T-helper 2 cell (primary cell): ENCODE measurements around the gene BEND5.

Experiments used
- DNase-seq, 5 experiments: peaks; one replicate each; pipeline versions ENCODE4 v3.0.0 to v3.0.0-alpha.2; 2012 to 2022

BEND5 gene

GRCh38 chr1:48718116-48718630 lies 58.5 kb downstream of the BEND5 start:
- DNase-seq, result no peak

GRCh38 chr1:48717082-48717481 lies 59.6 kb downstream of the BEND5 start:
- no peak for DNase-seq

- DNase-seq, result no peak
Observed at GRCh38 chr1:48715921-48716320, 60.8 kb downstream of the BEND5 start.

- no peak for DNase-seq
Observed at GRCh38 chr1:48710915-48711314, 65.8 kb downstream of the BEND5 start.

GRCh38 chr1:48710318-48710717 lies 66.4 kb downstream of the BEND5 start:
- DNase-seq, result no peak

- no peak for DNase-seq
Observed at GRCh38 chr1:48704736-48705135, 72.0 kb downstream of the BEND5 start.

- no peak for DNase-seq
Observed at GRCh38 chr1:48701445-48701844, 75.2 kb downstream of the BEND5 start.

- peak in 4 of 5 experiments; percentile 14 to 32 (median 18) for DNase-seq
Observed at GRCh38 chr1:48697066-48697707, 79.5 kb downstream of the BEND5 start.

GRCh38 chr1:48695161-48695560 lies 81.5 kb downstream of the BEND5 start:
- DNase-seq, result no peak

GRCh38 chr1:48693674-48694320 lies 82.9 kb downstream of the BEND5 start:
- no peak for DNase-seq

GRCh38 chr1:48693180-48693579 lies 83.5 kb downstream of the BEND5 start:
- no peak for DNase-seq

GRCh38 chr1:48692235-48692634 lies 84.5 kb downstream of the BEND5 start:
- DNase-seq, result no peak

- peak in 1 of 5 experiments; percentile 9 for DNase-seq
Observed at GRCh38 chr1:48691429-48692001, 85.2 kb downstream of the BEND5 start.

GRCh38 chr1:48688102-48688760 lies 88.5 kb downstream of the BEND5 start:
- DNase-seq, result peak in 1 of 5 experiments; percentile 14

GRCh38 chr1:48687282-48688045 lies 89.2 kb downstream of the BEND5 start:
- no peak for DNase-seq

GRCh38 chr1:48686159-48686558 lies 90.5 kb downstream of the BEND5 start:
- DNase-seq, result no peak

- no peak for DNase-seq
Observed at GRCh38 chr1:48684381-48684780, 92.3 kb downstream of the BEND5 start.

- no peak for DNase-seq
Observed at GRCh38 chr1:48683839-48684238, 92.9 kb downstream of the BEND5 start.

GRCh38 chr1:48681476-48682305 lies 95.0 kb downstream of the BEND5 start:
- no peak for DNase-seq

GRCh38 chr1:48680411-48681035 lies 96.2 kb downstream of the BEND5 start:
- DNase-seq, result no peak

GRCh38 chr1:48679859-48680258 lies 96.8 kb downstream of the BEND5 start:
- DNase-seq, result no peak
